ENCODE measurements around the gene ALDH4A1. TPM values are rescaled to one million over a fixed set of nuclear protein-coding genes. Genes with fewer than 3 reads are reported as not detected.
A peak's percentile ranks its signal among the peaks of the same experiment; 100 is the strongest.

ALDH4A1 gene
- total and polyA plus RNA-seq, 10 of the 15 experiments (the other 5 are each of a cell fraction or from before 2014, with no cell fraction given), result 0.06 to 25.5 (median 13.0) TPM

GRCh38 chr1:18902523-18903290 is at the start of gene ALDH4A1 (continued):
- no peak for TF ChIP-seq ZSCAN29 (IDR thresholded peaks at IDR 0.05)
- no peak for TF ChIP-seq SMAD1 (IDR thresholded peaks at IDR 0.05; ENCODE audit: low read depth, partially characterized antibody)
- TF ChIP-seq SMAD5 (IDR thresholded peaks at IDR 0.05; ENCODE audit: low read depth), result no peak
- TF ChIP-seq SUPT20H (IDR thresholded peaks at IDR 0.05; ENCODE audit: borderline replicate concordance, control insufficient read depth, low read depth, low read length), result no peak
- TF ChIP-seq BACH1 (IDR thresholded peaks at IDR 0.05; ENCODE audit: borderline replicate concordance), result 0 out of 2 replicates have a peak, but pooled peaks have one; percentile 31
- TF ChIP-seq ZBTB11 (CRISPR knock-in tag; IDR thresholded peaks at IDR 0.05), result no peak
- no peak for TF ChIP-seq HDAC2 (IDR thresholded peaks at IDR 0.05)
- TF ChIP-seq, protein P1, sequence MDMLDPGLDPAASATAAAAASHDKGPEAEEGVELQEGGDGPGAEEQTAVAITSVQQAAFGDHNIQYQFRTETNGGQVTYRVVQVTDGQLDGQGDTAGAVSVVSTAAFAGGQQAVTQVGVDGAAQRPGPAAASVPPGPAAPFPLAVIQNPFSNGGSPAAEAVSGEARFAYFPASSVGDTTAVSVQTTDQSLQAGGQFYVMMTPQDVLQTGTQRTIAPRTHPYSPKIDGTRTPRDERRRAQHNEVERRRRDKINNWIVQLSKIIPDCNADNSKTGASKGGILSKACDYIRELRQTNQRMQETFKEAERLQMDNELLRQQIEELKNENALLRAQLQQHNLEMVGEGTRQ (IDR thresholded peaks at IDR 0.05; ENCODE audit: borderline replicate concordance, low read depth, low read length), result peak; percentile 96
- 0 out of 2 replicates have a peak, but pooled peaks have one; percentile 35 for TF ChIP-seq CBFB (IDR thresholded peaks at IDR 0.05; ENCODE audit: low read depth)
- TF ChIP-seq, protein P2, sequence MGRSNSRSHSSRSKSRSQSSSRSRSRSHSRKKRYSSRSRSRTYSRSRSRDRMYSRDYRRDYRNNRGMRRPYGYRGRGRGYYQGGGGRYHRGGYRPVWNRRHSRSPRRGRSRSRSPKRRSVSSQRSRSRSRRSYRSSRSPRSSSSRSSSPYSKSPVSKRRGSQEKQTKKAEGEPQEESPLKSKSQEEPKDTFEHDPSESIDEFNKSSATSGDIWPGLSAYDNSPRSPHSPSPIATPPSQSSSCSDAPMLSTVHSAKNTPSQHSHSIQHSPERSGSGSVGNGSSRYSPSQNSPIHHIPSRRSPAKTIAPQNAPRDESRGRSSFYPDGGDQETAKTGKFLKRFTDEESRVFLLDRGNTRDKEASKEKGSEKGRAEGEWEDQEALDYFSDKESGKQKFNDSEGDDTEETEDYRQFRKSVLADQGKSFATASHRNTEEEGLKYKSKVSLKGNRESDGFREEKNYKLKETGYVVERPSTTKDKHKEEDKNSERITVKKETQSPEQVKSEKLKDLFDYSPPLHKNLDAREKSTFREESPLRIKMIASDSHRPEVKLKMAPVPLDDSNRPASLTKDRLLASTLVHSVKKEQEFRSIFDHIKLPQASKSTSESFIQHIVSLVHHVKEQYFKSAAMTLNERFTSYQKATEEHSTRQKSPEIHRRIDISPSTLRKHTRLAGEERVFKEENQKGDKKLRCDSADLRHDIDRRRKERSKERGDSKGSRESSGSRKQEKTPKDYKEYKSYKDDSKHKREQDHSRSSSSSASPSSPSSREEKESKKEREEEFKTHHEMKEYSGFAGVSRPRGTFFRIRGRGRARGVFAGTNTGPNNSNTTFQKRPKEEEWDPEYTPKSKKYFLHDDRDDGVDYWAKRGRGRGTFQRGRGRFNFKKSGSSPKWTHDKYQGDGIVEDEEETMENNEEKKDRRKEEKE (IDR thresholded peaks at IDR 0.05), result peak; percentile 98
- TF ChIP-seq, protein P3, sequence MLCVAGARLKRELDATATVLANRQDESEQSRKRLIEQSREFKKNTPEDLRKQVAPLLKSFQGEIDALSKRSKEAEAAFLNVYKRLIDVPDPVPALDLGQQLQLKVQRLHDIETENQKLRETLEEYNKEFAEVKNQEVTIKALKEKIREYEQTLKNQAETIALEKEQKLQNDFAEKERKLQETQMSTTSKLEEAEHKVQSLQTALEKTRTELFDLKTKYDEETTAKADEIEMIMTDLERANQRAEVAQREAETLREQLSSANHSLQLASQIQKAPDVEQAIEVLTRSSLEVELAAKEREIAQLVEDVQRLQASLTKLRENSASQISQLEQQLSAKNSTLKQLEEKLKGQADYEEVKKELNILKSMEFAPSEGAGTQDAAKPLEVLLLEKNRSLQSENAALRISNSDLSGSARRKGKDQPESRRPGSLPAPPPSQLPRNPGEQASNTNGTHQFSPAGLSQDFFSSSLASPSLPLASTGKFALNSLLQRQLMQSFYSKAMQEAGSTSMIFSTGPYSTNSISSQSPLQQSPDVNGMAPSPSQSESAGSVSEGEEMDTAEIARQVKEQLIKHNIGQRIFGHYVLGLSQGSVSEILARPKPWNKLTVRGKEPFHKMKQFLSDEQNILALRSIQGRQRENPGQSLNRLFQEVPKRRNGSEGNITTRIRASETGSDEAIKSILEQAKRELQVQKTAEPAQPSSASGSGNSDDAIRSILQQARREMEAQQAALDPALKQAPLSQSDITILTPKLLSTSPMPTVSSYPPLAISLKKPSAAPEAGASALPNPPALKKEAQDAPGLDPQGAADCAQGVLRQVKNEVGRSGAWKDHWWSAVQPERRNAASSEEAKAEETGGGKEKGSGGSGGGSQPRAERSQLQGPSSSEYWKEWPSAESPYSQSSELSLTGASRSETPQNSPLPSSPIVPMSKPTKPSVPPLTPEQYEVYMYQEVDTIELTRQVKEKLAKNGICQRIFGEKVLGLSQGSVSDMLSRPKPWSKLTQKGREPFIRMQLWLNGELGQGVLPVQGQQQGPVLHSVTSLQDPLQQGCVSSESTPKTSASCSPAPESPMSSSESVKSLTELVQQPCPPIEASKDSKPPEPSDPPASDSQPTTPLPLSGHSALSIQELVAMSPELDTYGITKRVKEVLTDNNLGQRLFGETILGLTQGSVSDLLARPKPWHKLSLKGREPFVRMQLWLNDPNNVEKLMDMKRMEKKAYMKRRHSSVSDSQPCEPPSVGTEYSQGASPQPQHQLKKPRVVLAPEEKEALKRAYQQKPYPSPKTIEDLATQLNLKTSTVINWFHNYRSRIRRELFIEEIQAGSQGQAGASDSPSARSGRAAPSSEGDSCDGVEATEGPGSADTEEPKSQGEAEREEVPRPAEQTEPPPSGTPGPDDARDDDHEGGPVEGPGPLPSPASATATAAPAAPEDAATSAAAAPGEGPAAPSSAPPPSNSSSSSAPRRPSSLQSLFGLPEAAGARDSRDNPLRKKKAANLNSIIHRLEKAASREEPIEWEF (IDR thresholded peaks at IDR 0.05; ENCODE audit: insufficient replicate concordance, low read depth, low read length), result no peak
- TF ChIP-seq ZNF622 (IDR thresholded peaks at IDR 0.05), result no peak
- TF ChIP-seq BHLHE40 (IDR thresholded peaks at IDR 0.05; ENCODE audit: borderline replicate concordance in 1 of 2, low read depth in 2 of 2, low read length in 1 of 2), result peak; percentile 98 to 99
- TF ChIP-seq ATF2 (IDR thresholded peaks at IDR 0.05; ENCODE audit: low read length), result no peak
